GM10847 (cell line): Measurements from ENCODE around the gene APOC3.

Experiments
- POLR2A ChIP-seq: IDR thresholded peaks from 2 replicates; pipeline ENCODE4 v1.6.1; 2011; ENCODE audit not compliant: insufficient read length; ENCODE audit errors: extremely low read depth

APOC3 gene

GRCh38 chr11:116829525-116830183 lies at the start of gene APOC3:
APOC3 (plus strand) TSS chr11:116829907; CDS start chr11:116830583, 676 bp downstream.
- no peak for TF ChIP-seq POLR2A

GRCh38 chr11:116782728-116783127 lies 47.0 kb upstream of the APOC3 start:
- no peak for TF ChIP-seq POLR2A

DNA sequence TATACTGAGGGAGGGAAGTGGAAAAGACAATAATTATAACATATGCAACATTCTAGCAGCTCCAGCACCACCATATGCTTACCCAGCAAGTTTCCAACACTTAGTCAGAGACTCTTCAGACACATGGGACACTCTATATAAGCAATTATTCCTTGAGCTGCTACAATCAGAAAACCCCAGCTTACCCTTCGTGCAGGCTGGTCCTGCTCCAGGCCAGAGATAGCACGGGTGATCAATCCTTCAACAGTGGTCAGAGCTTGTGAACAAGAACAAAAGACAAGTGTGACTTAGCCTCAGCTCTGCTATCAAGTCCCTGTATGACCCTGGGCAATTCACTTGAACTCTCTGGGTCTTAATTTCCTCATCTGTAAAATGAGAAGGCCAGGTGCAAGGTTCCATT lies 43.4 kb upstream of the APOC3 start:
- TF ChIP-seq POLR2A, result no peak

- no peak for TF ChIP-seq POLR2A
These were observed 42.7 kb upstream of the APOC3 start for GRCh38 chr11:116786966-116787365.

GRCh38 chr11:116787436-116787785 lies 42.3 kb upstream of the APOC3 start:
- TF ChIP-seq POLR2A, result no peak

GRCh38 chr11:116787786-116788486 lies 41.8 kb upstream of the APOC3 start, which contains the start of gene ZPR1:
ZPR1 (minus strand) TSS chr11:116788023; CDS start chr11:116787990, 33 bp downstream.
- peak; percentile 85 for TF ChIP-seq POLR2A

DNA sequence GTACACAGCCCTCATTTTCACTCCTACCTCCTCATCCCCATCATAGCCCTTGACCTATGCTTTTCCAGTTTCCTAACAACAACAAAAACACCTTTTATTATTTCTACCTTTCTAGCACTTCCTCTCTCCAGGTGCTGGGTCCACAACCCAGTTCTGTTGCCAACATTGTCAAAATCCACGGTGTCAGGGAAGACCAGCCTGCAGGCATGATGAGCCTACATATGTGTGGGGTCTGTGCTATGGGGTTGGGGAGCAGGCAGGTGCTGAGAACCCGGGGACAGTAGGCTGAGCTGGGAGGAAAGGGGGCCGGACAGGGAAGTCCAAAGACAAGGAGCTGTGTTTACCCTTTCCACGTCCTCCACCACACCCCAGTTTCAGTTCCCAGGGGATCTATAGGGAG lies 41.2 kb upstream of the APOC3 start:
- TF ChIP-seq POLR2A, result no peak

- no peak for TF ChIP-seq POLR2A
These were observed 40.7 kb upstream of the APOC3 start for GRCh38 chr11:116788975-116789374.

DNA sequence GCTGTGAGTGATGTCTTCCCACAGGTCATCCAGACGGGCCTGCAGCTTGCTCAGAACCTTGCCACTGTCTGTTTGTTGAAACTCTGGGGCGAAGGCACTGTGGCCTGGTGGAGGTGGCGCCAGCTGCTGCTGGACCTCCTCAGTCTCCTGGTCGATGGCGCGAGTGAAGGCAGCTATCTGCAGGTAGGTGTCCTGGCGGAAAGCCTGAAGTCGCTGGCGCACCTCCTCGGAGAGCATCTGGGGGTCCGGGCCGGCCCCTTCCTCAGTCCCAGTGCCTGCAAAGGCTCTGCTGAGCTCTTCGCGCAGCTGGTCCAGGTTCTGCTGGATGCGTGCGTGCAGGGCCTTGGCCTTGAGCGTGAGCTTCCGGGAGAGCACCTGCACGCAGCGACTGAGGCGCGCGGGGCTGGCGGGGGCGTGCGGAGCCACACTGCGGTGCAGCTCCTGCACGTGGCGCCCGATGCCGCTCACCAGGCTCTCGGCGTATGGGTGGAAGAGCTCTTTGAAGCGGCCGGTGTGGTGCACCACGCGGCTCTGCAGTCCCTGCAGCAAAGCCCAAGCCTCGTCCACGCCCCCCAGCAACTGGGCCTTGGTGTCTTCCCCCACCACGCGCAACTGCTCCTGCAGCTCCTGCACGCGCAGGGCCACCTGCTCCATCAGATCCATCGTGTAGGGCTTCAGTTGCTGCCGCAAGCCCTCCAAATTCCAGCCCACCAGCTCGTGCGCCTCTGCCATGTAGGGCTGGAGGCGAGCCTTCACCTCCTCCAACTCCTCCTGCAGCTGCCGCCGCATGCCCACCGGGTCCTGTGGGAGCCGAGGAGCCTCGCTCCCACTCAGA lies 39.3 kb upstream of the APOC3 start:
- no peak for TF ChIP-seq POLR2A

- no peak for TF ChIP-seq POLR2A
These were observed 38.5 kb upstream of the APOC3 start for GRCh38 chr11:116791002-116791812.

- TF ChIP-seq POLR2A, result no peak
These were observed 37.9 kb upstream of the APOC3 start, which contains the start of gene APOA5 for GRCh38 chr11:116791813-116792143. APOA5 (minus strand) TSS chr11:116791879; CDS start chr11:116791860, 19 bp downstream.

- TF ChIP-seq POLR2A, result no peak
These were observed 37.4 kb upstream of the APOC3 start for GRCh38 chr11:116792144-116792868.

DNA sequence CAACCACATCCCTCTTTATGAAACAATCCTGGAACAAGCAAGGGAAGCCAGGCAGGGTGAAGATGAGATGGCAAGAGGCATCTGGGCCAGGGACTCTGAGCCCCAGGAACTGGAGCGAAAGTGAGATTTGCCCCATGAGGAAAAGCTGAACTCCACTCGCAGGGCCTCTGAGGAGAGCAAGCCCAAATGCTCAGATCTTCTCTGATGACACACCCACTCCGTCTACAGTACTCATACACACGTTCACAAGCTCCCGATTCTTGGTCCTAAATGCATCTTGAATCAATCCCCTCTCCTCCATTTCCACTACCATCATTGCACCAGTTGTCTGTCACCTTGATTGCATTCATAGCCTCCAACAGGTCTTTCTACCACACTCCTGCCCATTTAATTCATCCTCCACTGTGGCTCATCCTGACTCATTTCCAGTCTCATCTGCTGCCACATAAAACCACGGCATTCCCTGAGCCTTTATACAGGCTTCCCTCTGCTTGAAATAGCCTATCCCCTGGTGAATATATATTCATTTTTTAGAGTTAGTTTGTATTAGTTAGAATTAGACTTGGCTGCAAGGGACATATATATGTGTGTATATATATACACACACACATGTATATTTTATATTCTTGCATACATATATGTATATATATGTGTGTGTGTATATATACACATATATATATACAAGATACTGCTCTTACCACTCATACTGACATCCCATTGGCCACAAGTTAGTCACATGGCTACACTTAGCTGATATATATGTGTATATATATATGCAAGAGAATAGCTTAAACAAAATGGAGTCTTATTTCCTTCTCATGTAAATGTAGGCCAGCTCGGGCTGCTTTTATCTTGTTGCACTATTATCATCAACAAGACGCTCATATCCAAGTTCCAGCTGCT lies 36.6 kb upstream of the APOC3 start:
- no peak for TF ChIP-seq POLR2A

DNA sequence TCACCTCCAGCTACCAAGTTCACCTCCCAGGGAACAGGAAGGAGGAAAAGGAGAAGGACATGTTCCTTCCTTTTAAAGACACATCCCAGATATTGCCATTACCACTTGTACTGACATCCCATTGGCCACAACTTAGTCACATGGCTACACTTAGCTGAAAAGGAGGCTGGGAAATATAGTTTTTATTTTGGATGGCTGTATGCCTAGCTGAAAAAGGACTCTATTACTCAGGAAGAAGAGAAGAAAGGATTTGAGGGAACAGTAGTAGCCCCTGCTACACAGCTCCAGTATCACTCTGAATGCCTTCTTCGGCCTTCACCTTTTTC lies 36.0 kb upstream of the APOC3 start:
- TF ChIP-seq POLR2A, result no peak
